Measurements from ENCODE around the gene PRRX2. TPM values are rescaled to one million over a fixed set of nuclear protein-coding genes. Genes with fewer than 3 reads are reported as not detected.

Gene PRRX2
- total and polyA plus RNA-seq, 12 donors = 0.15 to 14.2 (median 4.0) TPM

- no peaks in the 10 kb centered on the region for H3K36me3 ChIP-seq (replicated peaks in 1 of 2)
- intact Hi-C loops (cut with DNase I) = no loop called here
- no peaks in the 10 kb centered on the region for H3K9me3 ChIP-seq (replicated peaks in 1 of 3)
- H3K4me3 ChIP-seq = no peak overlapping the region
- TF ChIP-seq POLR2A (IDR thresholded peaks at IDR 0.05) (no peak), CTCF (IDR thresholded peaks at IDR 0.05) (no peak)
- no peaks in the 10 kb centered on the region for H3K27me3 ChIP-seq
- no peak for DNase-seq
- 60 to 87% (median 81%) methylated on average over 3 of the region's 3 CpGs for WGBS, 4 donors
- H3K4me1 ChIP-seq (replicated peaks in 1 of 2) = no peaks in the 10 kb centered on the region
- H3K27ac ChIP-seq = no peak overlapping the region
These were observed 20.4 kb downstream of the PRRX2 start for GRCh38 chr9:129685933-129686259.

DNA sequence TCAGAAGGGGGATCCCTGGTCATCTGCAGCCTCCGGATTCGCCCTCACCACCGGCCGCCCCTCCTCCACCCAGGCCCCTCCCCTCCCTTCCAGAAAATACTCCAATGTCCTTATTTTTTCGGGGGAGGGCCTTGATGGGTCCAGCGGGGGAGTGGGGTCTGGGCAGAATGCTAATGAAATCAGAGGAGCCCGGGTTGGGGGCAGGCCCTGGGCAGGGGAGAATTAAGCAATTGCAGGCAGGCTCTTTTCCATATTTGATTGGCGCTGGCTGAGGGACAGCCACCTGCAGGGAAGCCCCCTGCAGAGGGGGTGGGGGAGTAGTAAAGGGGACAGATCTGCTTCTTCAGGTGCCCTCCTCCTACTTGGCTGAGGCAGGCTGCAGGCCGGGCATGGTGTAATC lies 21.3 kb downstream of the PRRX2 start:
- Histone ChIP-seq H3K4me3 (no peak overlapping the region), H3K36me3 (replicated peaks in 1 of 2) (no peaks in the 10 kb centered on the region), H3K27me3 (no peaks in the 10 kb centered on the region), H3K4me1 (replicated peaks in 1 of 2) (no peaks in the 10 kb centered on the region), H3K27ac (no peak overlapping the region), H3K9me3 (replicated peaks in 1 of 3) (no peaks in the 10 kb centered on the region)
- intact Hi-C loops (cut with DNase I) = no loop called here
- 67 to 79% (median 74%) methylated on average over 4 to 9 of the region's 9 CpGs for WGBS, 4 donors
- TF ChIP-seq POLR2A (IDR thresholded peaks at IDR 0.05) = no peak
- no peak for TF ChIP-seq CTCF (IDR thresholded peaks at IDR 0.05)
- no peak for DNase-seq

GRCh38 chr9:129687391-129687790 lies 21.9 kb downstream of the PRRX2 start:
- intact Hi-C loops (cut with DNase I) = no loop called here
- no peaks in the 10 kb centered on the region for H3K36me3 ChIP-seq (replicated peaks in 1 of 2)
- H3K27ac ChIP-seq = no peak overlapping the region
- H3K9me3 ChIP-seq (replicated peaks in 1 of 3) = no peaks in the 10 kb centered on the region
- no peak for DNase-seq
- H3K4me3 ChIP-seq = no peak overlapping the region
- WGBS, 4 donors = 84 to 93% (median 87%) methylated on average over 10 of the region's 10 CpGs
- H3K4me1 ChIP-seq (replicated peaks in 1 of 2) = no peaks in the 10 kb centered on the region
- H3K27me3 ChIP-seq = no peaks in the 10 kb centered on the region
- TF ChIP-seq CTCF (IDR thresholded peaks at IDR 0.05) (no peak), POLR2A (IDR thresholded peaks at IDR 0.05) (no peak)

GRCh38 chr9:129688285-129689043 lies 23.0 kb downstream of the PRRX2 start:
- Histone ChIP-seq H3K27me3 (no peaks in the 10 kb centered on the region), H3K4me3 (no peak overlapping the region), H3K4me1 (replicated peaks in 1 of 2) (no peaks in the 10 kb centered on the region), H3K36me3 (replicated peaks in 1 of 2) (no peaks in the 10 kb centered on the region), H3K9me3 (replicated peaks in 1 of 3) (no peaks in the 10 kb centered on the region), H3K27ac (no peak overlapping the region)
- TF ChIP-seq CTCF (IDR thresholded peaks at IDR 0.05) (no peak), POLR2A (IDR thresholded peaks at IDR 0.05) (no peak)
- intact Hi-C loops (cut with DNase I) = no loop called here
- DNase-seq = no peak
- 87 to 95% (median 90%) methylated on average over 9 to 11 of the region's 11 CpGs for WGBS, 4 donors
